OCI-LY3 (cell line): ENCODE results near the gene CLIP2.

Experiments used
- EZH2phosphoT487 ChIP-seq: fragments of 200-600 bp; shearing (Covaris generic); IDR thresholded peaks from 2 replicates; pipeline ENCODE4 v1.6.1; 2018; ENCODE audit warnings: antibody characterized with exemption, mixed run types, low read depth
- TF ChIP-seq, protein P1 (sequence below): fragments of 200-600, 300-600 bp; sonication (generic); IDR thresholded peaks from 2 replicates; pipeline ENCODE4 v1.5.1; 2014; ENCODE audit warnings: antibody characterized with exemption, low read length, low read depth

DNA sequence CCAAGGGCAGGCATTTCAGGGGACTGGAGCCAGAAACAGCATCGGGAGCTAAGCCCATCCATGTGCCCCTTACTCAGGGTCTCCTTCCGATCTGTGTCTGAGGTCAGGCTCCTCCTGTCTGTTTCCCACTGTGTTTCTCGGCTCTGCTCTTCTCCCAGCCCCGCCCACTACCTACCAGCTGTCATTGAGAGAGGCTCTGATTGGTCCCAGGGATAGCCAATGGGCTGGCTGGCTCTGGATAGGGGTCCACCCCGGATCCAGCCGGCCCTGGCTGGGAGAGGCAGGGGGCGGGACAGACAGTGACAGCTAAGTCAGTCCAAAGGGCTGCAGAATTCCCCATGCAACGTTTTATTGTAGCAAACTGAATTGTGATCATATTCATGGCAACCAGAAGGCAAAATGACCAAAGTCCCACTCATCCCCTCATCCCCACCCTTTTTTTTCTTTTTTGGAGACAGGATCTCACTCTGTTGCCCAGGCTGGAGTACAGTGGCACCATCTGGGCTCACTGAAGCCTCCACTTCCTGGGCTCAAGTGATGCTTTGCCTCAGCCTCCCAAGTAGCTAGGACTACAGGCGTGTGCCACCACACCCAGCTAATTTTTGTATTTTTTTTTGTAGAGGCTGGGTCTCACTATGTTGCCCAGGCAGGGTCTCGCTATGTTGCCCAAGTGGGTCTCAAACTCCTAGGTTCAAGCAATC, 76.3 kb downstream of the CLIP2 start:
- TF ChIP-seq, protein P1, sequence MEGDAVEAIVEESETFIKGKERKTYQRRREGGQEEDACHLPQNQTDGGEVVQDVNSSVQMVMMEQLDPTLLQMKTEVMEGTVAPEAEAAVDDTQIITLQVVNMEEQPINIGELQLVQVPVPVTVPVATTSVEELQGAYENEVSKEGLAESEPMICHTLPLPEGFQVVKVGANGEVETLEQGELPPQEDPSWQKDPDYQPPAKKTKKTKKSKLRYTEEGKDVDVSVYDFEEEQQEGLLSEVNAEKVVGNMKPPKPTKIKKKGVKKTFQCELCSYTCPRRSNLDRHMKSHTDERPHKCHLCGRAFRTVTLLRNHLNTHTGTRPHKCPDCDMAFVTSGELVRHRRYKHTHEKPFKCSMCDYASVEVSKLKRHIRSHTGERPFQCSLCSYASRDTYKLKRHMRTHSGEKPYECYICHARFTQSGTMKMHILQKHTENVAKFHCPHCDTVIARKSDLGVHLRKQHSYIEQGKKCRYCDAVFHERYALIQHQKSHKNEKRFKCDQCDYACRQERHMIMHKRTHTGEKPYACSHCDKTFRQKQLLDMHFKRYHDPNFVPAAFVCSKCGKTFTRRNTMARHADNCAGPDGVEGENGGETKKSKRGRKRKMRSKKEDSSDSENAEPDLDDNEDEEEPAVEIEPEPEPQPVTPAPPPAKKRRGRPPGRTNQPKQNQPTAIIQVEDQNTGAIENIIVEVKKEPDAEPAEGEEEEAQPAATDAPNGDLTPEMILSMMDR: no peak
- no peak for TF ChIP-seq EZH2phosphoT487
